Mucosa of rectum (tissue), 2 donors: ENCODE measurements around the gene ZNF860.
"Not testable (repeated sequence)": the region's sequence is repeated elsewhere in the genome, so short reads cannot be mapped to it uniquely, and the experiment has no call there.

Experiments used
- H3K27ac ChIP-seq, 2 donors: one replicate each; pipeline ENCODE4 v1.7.0; 2013; ENCODE audit warnings: inconsistent platforms in 2 of 2, low read depth in 2 of 2, low read length in 2 of 2
- H3K27me3 ChIP-seq, 2 donors: one replicate each; pipeline ENCODE4 v1.7.0; 2013; ENCODE audit warnings: low read length in 2 of 2; ENCODE audit not compliant: control insufficient read depth in 2 of 2, insufficient read depth in 2 of 2
- H3K36me3 ChIP-seq, 2 donors: one replicate each; pipeline ENCODE4 v1.7.0; 2013; ENCODE audit warnings: low read length in 2 of 2; ENCODE audit not compliant: control insufficient read depth in 2 of 2, insufficient read depth in 2 of 2
- H3K4me1 ChIP-seq, 2 donors: one replicate each; pipeline ENCODE4 v1.7.0; 2013; ENCODE audit warnings: low read length in 2 of 2, mild to moderate bottlenecking in 1 of 2; ENCODE audit not compliant: control insufficient read depth in 2 of 2, insufficient read depth in 2 of 2
- H3K4me3 ChIP-seq, 2 donors: one replicate each; pipeline ENCODE4 v1.7.0; 2013; ENCODE audit warnings: low read length in 2 of 2
- H3K9ac ChIP-seq, 2 donors: one replicate each; pipeline ENCODE4 v1.7.0; 2013; ENCODE audit warnings: low read length in 2 of 2, low read depth in 1 of 2, mild to moderate bottlenecking in 1 of 2
- H3K9me3 ChIP-seq, 2 donors: one replicate each; pipeline ENCODE4 v1.7.0; 2013; ENCODE audit warnings: low read length in 2 of 2; ENCODE audit not compliant: control insufficient read depth in 2 of 2
- donor health status: healthy.
- donor health status: Normal muscosa, but diverticular disease.

Gene ZNF860

GRCh38 chr3:32004113-32004765 is 22.7 kb downstream of the ZNF860 start:
- H3K4me3 ChIP-seq, result no peak overlapping the region
- H3K27ac ChIP-seq, result no peak overlapping the region
- H3K27me3 ChIP-seq, result no peaks in the 10 kb centered on the region
- H3K36me3 ChIP-seq, result no peaks in the 10 kb centered on the region
- H3K9me3 ChIP-seq, result no peaks in the 10 kb centered on the region
- no peak overlapping the region for H3K9ac ChIP-seq
- no peaks in the 10 kb centered on the region for H3K4me1 ChIP-seq

DNA sequence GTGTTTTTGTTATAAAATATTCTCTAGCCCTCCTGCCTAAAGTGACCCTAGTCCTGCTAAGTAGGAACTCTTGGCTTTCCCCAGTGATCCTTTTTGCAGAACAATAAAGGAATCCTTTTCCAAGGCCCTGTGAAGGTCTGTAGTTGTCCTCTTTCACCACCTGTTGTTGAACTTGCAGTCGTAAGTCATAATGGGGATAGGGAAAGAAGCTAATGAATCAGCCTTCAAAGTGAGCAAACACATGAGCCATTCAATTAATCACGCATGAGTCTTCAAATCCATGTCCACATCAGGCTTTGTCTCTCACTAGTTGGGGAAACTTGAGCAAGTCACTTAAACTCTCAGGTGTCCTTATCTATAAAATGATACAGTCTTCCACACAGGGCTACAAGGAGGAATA is 27.6 kb downstream of the ZNF860 start:
- no peak overlapping the region for H3K4me3 ChIP-seq
- H3K27me3 ChIP-seq, result no peaks in the 10 kb centered on the region
- H3K9ac ChIP-seq, result no peak overlapping the region
- H3K4me1 ChIP-seq, result no peaks in the 10 kb centered on the region
- no peaks in the 10 kb centered on the region for H3K36me3 ChIP-seq
- no peaks in the 10 kb centered on the region for H3K9me3 ChIP-seq
- no peak overlapping the region for H3K27ac ChIP-seq

GRCh38 chr3:32009957-32010356 is 28.4 kb downstream of the ZNF860 start:
- H3K4me1 ChIP-seq, result no peaks in the 10 kb centered on the region
- H3K36me3 ChIP-seq, result no peaks in the 10 kb centered on the region
- no peaks in the 10 kb centered on the region for H3K27me3 ChIP-seq
- H3K27ac ChIP-seq, result no peak overlapping the region
- no peak overlapping the region for H3K9ac ChIP-seq
- no peak overlapping the region for H3K4me3 ChIP-seq
- H3K9me3 ChIP-seq, result no peaks in the 10 kb centered on the region

- not testable (repeated sequence) for H3K9ac ChIP-seq, H3K27me3 ChIP-seq, H3K4me1 ChIP-seq, H3K9me3 ChIP-seq, H3K27ac ChIP-seq, H3K4me3 ChIP-seq, H3K36me3 ChIP-seq
Measured at GRCh38 chr3:32010699-32011098, 29.1 kb downstream of the ZNF860 start.

DNA sequence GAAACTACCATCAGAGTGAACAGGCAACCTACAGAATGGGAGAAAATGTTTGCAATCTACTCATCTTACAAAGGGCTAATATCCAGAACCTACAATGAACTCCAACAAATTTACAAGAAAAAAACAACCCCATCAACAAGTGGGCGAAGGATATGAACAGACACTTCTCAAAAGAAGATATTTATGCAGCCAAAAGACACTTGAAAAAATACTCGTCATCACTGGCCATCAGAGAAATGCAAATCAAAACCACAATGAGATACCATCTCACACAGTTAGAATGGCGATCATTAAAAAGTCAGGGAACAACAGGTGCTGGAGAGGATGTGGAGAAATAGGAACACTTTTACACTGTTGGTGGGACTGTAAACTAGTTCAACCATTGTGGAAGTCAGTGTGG is 34.1 kb downstream of the ZNF860 start:
- H3K4me3 ChIP-seq, H3K9ac ChIP-seq, H3K27me3 ChIP-seq, H3K36me3 ChIP-seq, H3K27ac ChIP-seq, H3K9me3 ChIP-seq: not testable (repeated sequence)
- peaks cover 5 to 12% of the 10 kb centered on the region in 2 donors for H3K4me1 ChIP-seq

DNA sequence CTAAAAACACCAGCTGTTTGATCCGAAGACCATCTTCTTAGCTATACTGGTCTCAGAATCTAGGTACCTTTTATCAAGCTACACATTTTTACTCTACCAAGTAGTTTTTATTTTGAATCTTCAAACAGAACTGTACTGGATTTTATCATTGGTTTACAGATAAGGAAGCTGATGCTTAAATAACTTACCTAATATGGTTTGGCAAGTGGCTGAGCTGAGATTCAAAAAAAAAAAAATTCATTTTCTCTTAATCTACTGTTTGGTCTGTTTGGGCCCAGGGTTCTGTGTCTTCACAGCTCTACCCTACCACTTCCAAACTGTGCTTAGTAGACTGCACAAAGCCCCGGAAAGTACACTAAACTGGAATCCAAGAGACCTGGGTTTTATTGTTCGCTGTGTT is 35.7 kb downstream of the ZNF860 start:
- Histone ChIP-seq H3K4me1 (peaks cover 5 to 12% of the 10 kb centered on the region in 2 donors), H3K27me3 (no peaks in the 10 kb centered on the region), H3K27ac (no peak overlapping the region), H3K4me3 (no peak overlapping the region), H3K9ac (no peak overlapping the region), H3K36me3 (no peaks in the 10 kb centered on the region), H3K9me3 (no peaks in the 10 kb centered on the region)

- H3K36me3 ChIP-seq, result no peaks in the 10 kb centered on the region
- no peak overlapping the region for H3K4me3 ChIP-seq
- H3K9ac ChIP-seq, result peak overlapping the region in 1 of 2 donors; percentile 15
- H3K27ac ChIP-seq, result no peak overlapping the region
- H3K27me3 ChIP-seq, result no peaks in the 10 kb centered on the region
- peaks cover 5 to 15% of the 10 kb centered on the region in 2 donors for H3K4me1 ChIP-seq
- no peaks in the 10 kb centered on the region for H3K9me3 ChIP-seq
Measured at GRCh38 chr3:32018757-32019564, 37.4 kb downstream of the ZNF860 start.

DNA sequence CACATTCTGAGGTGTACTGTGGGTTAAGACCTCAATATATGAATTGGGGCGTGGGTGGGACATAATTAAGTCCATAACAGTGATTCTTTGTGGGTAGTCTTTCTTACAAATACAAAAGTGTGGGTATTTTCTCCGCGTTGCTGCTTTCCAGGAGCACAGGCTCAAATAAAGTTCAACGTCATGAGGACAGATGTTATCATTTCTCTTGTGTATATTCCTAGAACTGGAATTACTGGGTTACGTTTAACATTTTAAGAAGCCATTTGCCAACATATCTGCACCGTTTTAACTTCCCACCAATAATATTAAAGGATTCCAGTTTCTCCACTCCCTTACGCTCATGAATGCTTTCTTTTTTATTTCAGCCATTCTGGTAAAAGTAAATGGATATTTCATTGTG is 39.6 kb downstream of the ZNF860 start:
- no peaks in the 10 kb centered on the region for H3K36me3 ChIP-seq

DNA sequence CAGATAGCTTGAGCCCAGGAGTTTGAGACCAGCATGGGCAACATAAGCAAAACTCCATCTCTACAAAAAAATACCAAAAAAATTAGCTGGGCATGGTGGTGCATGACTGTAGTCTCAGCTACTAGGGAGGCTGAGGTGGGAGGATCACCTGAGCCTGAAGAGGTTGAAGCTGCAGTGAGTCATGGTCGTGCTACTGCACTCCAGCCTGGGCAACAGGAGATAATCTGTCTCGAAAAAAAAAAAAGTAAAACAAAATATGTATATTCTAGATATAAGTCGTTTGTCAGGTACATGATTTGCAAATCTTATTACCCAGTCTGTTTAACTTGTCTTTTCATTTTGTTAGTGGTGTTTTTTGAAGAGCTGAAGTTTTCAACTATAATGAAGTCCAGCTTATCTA is 40.2 kb downstream of the ZNF860 start:
- H3K27me3 ChIP-seq, result no peaks in the 10 kb centered on the region
- no peak overlapping the region for H3K4me3 ChIP-seq
- H3K4me1 ChIP-seq, result peaks cover 5 to 15% of the 10 kb centered on the region in 2 donors
- no peaks in the 10 kb centered on the region for H3K36me3 ChIP-seq
- no peaks in the 10 kb centered on the region for H3K9me3 ChIP-seq
- no peak overlapping the region for H3K27ac ChIP-seq
- H3K9ac ChIP-seq, result no peak overlapping the region

More for the DNA sequence above, 39.6 kb downstream of the ZNF860 start:
- no peaks in the 10 kb centered on the region for H3K27me3 ChIP-seq
- H3K27ac ChIP-seq, result no peak overlapping the region
- H3K4me1 ChIP-seq, result peaks cover 5 to 15% of the 10 kb centered on the region in 2 donors
- no peak overlapping the region for H3K9ac ChIP-seq
- H3K9me3 ChIP-seq, result no peaks in the 10 kb centered on the region
- no peak overlapping the region for H3K4me3 ChIP-seq

DNA sequence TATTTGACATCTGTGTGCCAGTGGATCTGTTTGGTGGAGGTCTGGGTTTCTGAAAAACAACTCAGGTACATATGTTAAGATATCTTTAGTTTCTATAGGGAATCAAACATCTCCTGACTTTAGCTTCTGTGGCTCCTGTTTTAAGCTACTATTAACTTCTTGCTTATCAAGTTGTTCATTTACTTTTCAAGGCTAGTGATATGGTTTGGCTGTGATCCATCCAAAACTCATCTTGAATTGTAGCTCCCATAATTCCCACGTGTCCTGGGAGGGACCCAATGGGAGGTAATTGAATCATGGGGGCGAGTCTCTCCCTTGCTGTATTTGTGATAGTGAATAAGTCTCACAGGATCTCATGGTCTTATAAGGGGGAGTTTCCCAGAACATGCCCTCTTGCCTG is 41.4 kb downstream of the ZNF860 start:
- Histone ChIP-seq H3K27me3 (no peaks in the 10 kb centered on the region), H3K9me3 (no peaks in the 10 kb centered on the region), H3K9ac (no peak overlapping the region), H3K4me3 (no peak overlapping the region), H3K4me1 (peaks cover 5 to 15% of the 10 kb centered on the region in 2 donors), H3K27ac (no peak overlapping the region), H3K36me3 (no peaks in the 10 kb centered on the region)
